SK-N-SH (cell line): Measurements from ENCODE around the gene KDM1A. TPM values are rescaled to one million over a fixed set of nuclear protein-coding genes. Genes with fewer than 3 reads are reported as not detected.
A peak's percentile ranks its signal among the peaks of the same experiment; 100 is the strongest.

ENCODE experiments used
- CTCF ChIA-PET: fragments of 300-600, 350-600 bp; formaldehyde crosslinking; extraction: SDS; loops from one replicate; lab custom pipeline; 2021; lab: Yijun Ruan, JAX
- POLR2A ChIA-PET: fragments of 350-600 bp; sonication (Branson Sonifier 250); formaldehyde crosslinking; extraction: SDS; loops from one replicate; lab custom pipeline; 2020; ENCODE audit warnings: antibody characterized with exemption, inconsistent platforms; lab: Yijun Ruan, JAX
- DNase-seq: peaks from one replicate; pipeline ENCODE4 v3.0.0; 2012
- H2AFZ ChIP-seq: fragments of 200-600 bp; sonication (generic); 2 replicates; pipeline ENCODE4 v1.8.1; 2016; ENCODE audit warnings: antibody characterized with exemption, mild to moderate bottlenecking, low read depth
- H3F3A ChIP-seq: fragments of 200-600 bp; sonication (generic); replicated peaks from 2 replicates; pipeline ENCODE3; 2016; ENCODE audit warnings: antibody characterized with exemption, mild to moderate bottlenecking; ENCODE audit not compliant: insufficient read depth
- H3K27ac ChIP-seq, 2 experiments: fragments of 200-500 bp in 1 of 2; fragments of 200-600 bp in 1 of 2; sonication (Bioruptor generic) in 1 of 2; sonication (generic), shearing (Covaris generic) in 1 of 2; 2 replicates each; pipeline versions ENCODE4 v1.5.1 to v1.6.1; 2014 to 2016; ENCODE audit warnings: low read depth in 2 of 2, inconsistent platforms in 1 of 2, low read length in 1 of 2, mild to moderate bottlenecking in 1 of 2, mixed read lengths in 1 of 2
- H3K27me3 ChIP-seq: fragments of 200-600 bp; sonication (generic), shearing (Covaris generic); 2 replicates; pipeline ENCODE4 v1.6.1; 2016; ENCODE audit warnings: mixed run types; ENCODE audit not compliant: insufficient read depth
- H3K36me3 ChIP-seq, 2 experiments: fragments of 200-500 bp in 1 of 2; fragments of 200-600 bp in 1 of 2; sonication (Bioruptor generic) in 1 of 2; sonication (generic) in 1 of 2; replicated peaks in 1 of 2; 2 replicates each; pipeline versions ENCODE3 to v1.5.1; 2014 to 2016; ENCODE audit warnings: low read length in 1 of 2, mild to moderate bottlenecking in 1 of 2; ENCODE audit not compliant: insufficient read depth in 2 of 2, control insufficient read depth in 1 of 2
- H3K4me1 ChIP-seq, 2 experiments: fragments of 200-500 bp in 1 of 2; fragments of 200-600 bp in 1 of 2; sonication (Bioruptor generic) in 1 of 2; sonication (generic), shearing (Covaris generic) in 1 of 2; 2 replicates each; pipeline versions ENCODE4 v1.5.1 to v1.6.1; 2014 to 2016; ENCODE audit warnings: low read depth in 1 of 2, low read length in 1 of 2, mixed run types in 1 of 2; ENCODE audit not compliant: insufficient read depth in 2 of 2, control insufficient read depth in 1 of 2
- H3K4me2 ChIP-seq: fragments of 200-600 bp; sonication (generic), shearing (Covaris generic); 2 replicates; pipeline ENCODE4 v1.6.1; 2017; ENCODE audit warnings: mixed run types
- H3K4me3 ChIP-seq, 2 experiments: fragments of 200-500 bp in 1 of 2; fragments of 200-600 bp in 1 of 2; sonication (Bioruptor generic) in 1 of 2; sonication (generic), shearing (Covaris generic) in 1 of 2; 2 replicates each; pipeline versions ENCODE4 v1.5.1 to v1.8.1; 2014 to 2016; ENCODE audit warnings: low read depth in 2 of 2, inconsistent platforms in 1 of 2, low read length in 1 of 2, mild to moderate bottlenecking in 1 of 2, mixed read lengths in 1 of 2, moderate library complexity in 1 of 2
- H3K79me2 ChIP-seq: fragments of 200-600 bp; sonication (generic); 2 replicates; pipeline ENCODE4 v1.8.1; 2017; ENCODE audit warnings: mild to moderate bottlenecking; ENCODE audit not compliant: insufficient read depth
- H3K9ac ChIP-seq: fragments of 200-600 bp; sonication (generic); 2 replicates; pipeline ENCODE4 v1.6.1; 2017; ENCODE audit warnings: mixed run types
- H3K9me2 ChIP-seq: fragments of 200-600 bp; sonication (generic); 2 replicates; pipeline ENCODE4 v1.6.1; 2017; ENCODE audit warnings: mixed run types
- H3K9me3 ChIP-seq: fragments of 200-600 bp; sonication (generic); 2 replicates; pipeline ENCODE4 v1.6.1; 2017; ENCODE audit warnings: mixed run types, mild to moderate bottlenecking, moderate library complexity
- H4K20me1 ChIP-seq: fragments of 200-600 bp; sonication (generic); 2 replicates; pipeline ENCODE4 v1.6.1; 2017; ENCODE audit warnings: mild to moderate bottlenecking, mixed run types; ENCODE audit not compliant: insufficient read depth
- EZH2phosphoT487 ChIP-seq: fragments of 200-600 bp; sonication (generic); IDR thresholded peaks from 2 replicates; pipeline ENCODE4 v1.6.1; 2017; ENCODE audit warnings: low read depth, mixed run types, mild to moderate bottlenecking, antibody characterized with exemption, moderate library complexity, borderline replicate concordance
- FOSL2 ChIP-seq: IDR thresholded peaks from 2 replicates; pipeline ENCODE4 v1.4.0; 2012; ENCODE audit warnings: low read depth, mild to moderate bottlenecking, moderate library complexity, borderline replicate concordance
- GATA2 ChIP-seq: sonication (generic); formaldehyde crosslinking; IDR thresholded peaks from 2 replicates; pipeline ENCODE4 v1.5.0; 2020; ENCODE audit warnings: mild to moderate bottlenecking, missing genetic modification reagents
- POLR2AphosphoS5 ChIP-seq: IDR thresholded peaks from 2 replicates; pipeline ENCODE4 v1.6.1; 2012; ENCODE audit warnings: low read depth, low read length
- REST ChIP-seq: IDR thresholded peaks from 2 replicates; pipeline ENCODE4 v1.6.1; 2012; ENCODE audit warnings: mild to moderate bottlenecking, low read depth, low read length, moderate library complexity
- TAF1 ChIP-seq: IDR thresholded peaks from 2 replicates; pipeline ENCODE4 v1.6.1; 2012; ENCODE audit warnings: low read depth, mild to moderate bottlenecking, low read length, moderate library complexity, borderline replicate concordance
- TEAD4 ChIP-seq: IDR thresholded peaks from 2 replicates; pipeline ENCODE4 v1.4.0; 2012; ENCODE audit warnings: mild to moderate bottlenecking, borderline replicate concordance; ENCODE audit not compliant: insufficient read depth
- WGBS: methylation state at CpG from one replicate; pipeline ENCODE4 v1.1.6; 2017; ENCODE audit warnings: low lambda C conversion rate; 5-methylcytosine and 5-hydroxymethylcytosine counted together
- polyA plus RNA-seq, 3 experiments: library from polyadenylated mRNA; depleted of rRNA; stranded (reverse); fragments of >200 nt; gene quantifications; 2 replicates each; pipeline ENCODE4 v1.2.3, GENCODE V29; 2012
- TF ChIP-seq, protein P1 (sequence below): fragments of 150-350 bp; IDR thresholded peaks from 2 replicates; pipeline ENCODE4 v1.6.1; 2016; ENCODE audit warnings: mild to moderate bottlenecking, low read depth, low read length
- TF ChIP-seq, protein P2 (sequence below): fragments of 200-600 bp; sonication (generic); IDR thresholded peaks from 2 replicates; pipeline ENCODE4 v1.6.1; 2017; ENCODE audit warnings: antibody characterized with exemption, mild to moderate bottlenecking, moderate library complexity
- TF ChIP-seq, protein P3 (sequence below): IDR thresholded peaks from 2 replicates; pipeline ENCODE4; 2012

KDM1A gene
- polyA plus RNA-seq, 1 of the 3 experiments (the other 2 are of a cell fraction): 71.0 TPM

GRCh38 chr1:23080885-23081284, 61.6 kb downstream of the KDM1A start:
- DNase-seq: no peak
- H3K9ac ChIP-seq: no peak overlapping the region
- 96% methylated on average over 3 of the region's 3 CpGs for WGBS
- no peaks in the 10 kb centered on the region for H3K27me3 ChIP-seq
- no peak overlapping the region for H2AFZ ChIP-seq
- peaks cover 80 to 94% of the 10 kb centered on the region in 2 experiments for H3K36me3 ChIP-seq
- TF ChIP-seq EZH2phosphoT487 (no peak), GATA2 (CRISPR knock-in tag) (no peak), REST (peak; percentile 80), FOSL2 (no peak)
- TF ChIP-seq, protein P1, sequence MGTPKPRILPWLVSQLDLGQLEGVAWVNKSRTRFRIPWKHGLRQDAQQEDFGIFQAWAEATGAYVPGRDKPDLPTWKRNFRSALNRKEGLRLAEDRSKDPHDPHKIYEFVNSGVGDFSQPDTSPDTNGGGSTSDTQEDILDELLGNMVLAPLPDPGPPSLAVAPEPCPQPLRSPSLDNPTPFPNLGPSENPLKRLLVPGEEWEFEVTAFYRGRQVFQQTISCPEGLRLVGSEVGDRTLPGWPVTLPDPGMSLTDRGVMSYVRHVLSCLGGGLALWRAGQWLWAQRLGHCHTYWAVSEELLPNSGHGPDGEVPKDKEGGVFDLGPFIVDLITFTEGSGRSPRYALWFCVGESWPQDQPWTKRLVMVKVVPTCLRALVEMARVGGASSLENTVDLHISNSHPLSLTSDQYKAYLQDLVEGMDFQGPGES: no peak
- TF ChIP-seq, all 33 proteins: peak for 1
- Histone ChIP-seq H3K4me1 (no peaks in the 10 kb centered on the region), H4K20me1 (peaks cover 7% of the 10 kb centered on the region), H3K79me2 (peaks cover 6% of the 10 kb centered on the region; the same call in 1 of the 2 replicates), H3K4me2 (no peak overlapping the region), H3F3A (peaks cover 19% of the 10 kb centered on the region), H3K9me3 (no peaks in the 10 kb centered on the region), H3K9me2 (no peaks in the 10 kb centered on the region), H3K4me3 (no peak overlapping the region), H3K27ac (no peak overlapping the region)
- CTCF ChIA-PET: interaction anchor here (1.1 to 3.9 kb wide), 6 partner anchors 10 to 104 kb away, joined by 3 to 22 read pairs (median 5); no protein-coding TSS in a partner anchor
- POLR2A ChIA-PET: no interaction called here

GRCh38 chr1:23081376-23081775, 62.1 kb downstream of the KDM1A start:
- H2AFZ ChIP-seq: no peak overlapping the region

More at GRCh38 chr1:23081376-23081775, 62.1 kb downstream of the KDM1A start:
- no peak overlapping the region for H3K27ac ChIP-seq
- no peak overlapping the region for H3K4me2 ChIP-seq
- H4K20me1 ChIP-seq: peaks cover 7% of the 10 kb centered on the region
- no peak overlapping the region for H3K4me3 ChIP-seq
- no peaks in the 10 kb centered on the region for H3K4me1 ChIP-seq
- 100% methylated on average over 3 of the region's 3 CpGs for WGBS
- H3K9ac ChIP-seq: no peak overlapping the region
- no peaks in the 10 kb centered on the region for H3K27me3 ChIP-seq
- peaks cover 19% of the 10 kb centered on the region for H3F3A ChIP-seq
- no peaks in the 10 kb centered on the region for H3K9me2 ChIP-seq
- no peaks in the 10 kb centered on the region for H3K9me3 ChIP-seq
- POLR2A ChIA-PET: no interaction called here
- CTCF ChIA-PET: interaction anchor here (1.5 to 3.9 kb wide), 4 partner anchors 12 to 105 kb away, joined by 5 to 22 read pairs (median 8); no protein-coding TSS in a partner anchor
- DNase-seq: no peak
- H3K79me2 ChIP-seq: peaks cover 7% of the 10 kb centered on the region; the same call in 1 of the 2 replicates
- peaks cover 79 to 95% of the 10 kb centered on the region in 2 experiments for H3K36me3 ChIP-seq
- TF ChIP-seq, protein P2, sequence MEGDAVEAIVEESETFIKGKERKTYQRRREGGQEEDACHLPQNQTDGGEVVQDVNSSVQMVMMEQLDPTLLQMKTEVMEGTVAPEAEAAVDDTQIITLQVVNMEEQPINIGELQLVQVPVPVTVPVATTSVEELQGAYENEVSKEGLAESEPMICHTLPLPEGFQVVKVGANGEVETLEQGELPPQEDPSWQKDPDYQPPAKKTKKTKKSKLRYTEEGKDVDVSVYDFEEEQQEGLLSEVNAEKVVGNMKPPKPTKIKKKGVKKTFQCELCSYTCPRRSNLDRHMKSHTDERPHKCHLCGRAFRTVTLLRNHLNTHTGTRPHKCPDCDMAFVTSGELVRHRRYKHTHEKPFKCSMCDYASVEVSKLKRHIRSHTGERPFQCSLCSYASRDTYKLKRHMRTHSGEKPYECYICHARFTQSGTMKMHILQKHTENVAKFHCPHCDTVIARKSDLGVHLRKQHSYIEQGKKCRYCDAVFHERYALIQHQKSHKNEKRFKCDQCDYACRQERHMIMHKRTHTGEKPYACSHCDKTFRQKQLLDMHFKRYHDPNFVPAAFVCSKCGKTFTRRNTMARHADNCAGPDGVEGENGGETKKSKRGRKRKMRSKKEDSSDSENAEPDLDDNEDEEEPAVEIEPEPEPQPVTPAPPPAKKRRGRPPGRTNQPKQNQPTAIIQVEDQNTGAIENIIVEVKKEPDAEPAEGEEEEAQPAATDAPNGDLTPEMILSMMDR: peak; percentile 28; the same call in 1 of the 2 replicates
- TF ChIP-seq TAF1 (no peak), POLR2AphosphoS5 (no peak), TEAD4 (no peak)
- TF ChIP-seq, protein P3, sequence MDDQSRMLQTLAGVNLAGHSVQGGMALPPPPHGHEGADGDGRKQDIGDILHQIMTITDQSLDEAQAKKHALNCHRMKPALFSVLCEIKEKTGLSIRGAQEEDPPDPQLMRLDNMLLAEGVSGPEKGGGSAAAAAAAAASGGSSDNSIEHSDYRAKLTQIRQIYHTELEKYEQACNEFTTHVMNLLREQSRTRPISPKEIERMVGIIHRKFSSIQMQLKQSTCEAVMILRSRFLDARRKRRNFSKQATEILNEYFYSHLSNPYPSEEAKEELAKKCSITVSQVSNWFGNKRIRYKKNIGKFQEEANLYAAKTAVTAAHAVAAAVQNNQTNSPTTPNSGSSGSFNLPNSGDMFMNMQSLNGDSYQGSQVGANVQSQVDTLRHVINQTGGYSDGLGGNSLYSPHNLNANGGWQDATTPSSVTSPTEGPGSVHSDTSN: no peak
